HepG2 (cell line): ENCODE measurements around the gene YIPF3. TPM values are rescaled to one million over a fixed set of nuclear protein-coding genes. Genes with fewer than 3 reads are reported as not detected.

ENCODE experiments used
- AHR ChIP-seq: IDR thresholded peaks from 2 replicates; pipeline ENCODE4 v1.6.1; 2018; ENCODE audit warnings: missing genetic modification reagents, missing compliant biosample characterization
- ATF7-NPFF ChIP-seq: sonication (generic); formaldehyde crosslinking; IDR thresholded peaks from 2 replicates; pipeline ENCODE4 v1.8.1; 2023; ENCODE audit warnings: mild to moderate bottlenecking, low read depth, missing genetic modification reagents, moderate library complexity
- HNF4G ChIP-seq, 2 experiments: sonication (generic) in 1 of 2; formaldehyde crosslinking in 1 of 2; IDR thresholded peaks; 2 replicates each; pipeline versions ENCODE4 v1.4.0 to v1.6.1; 2011 to 2020; ENCODE audit warnings: borderline replicate concordance in 2 of 2, low read depth in 2 of 2, mild to moderate bottlenecking in 2 of 2, low read length in 1 of 2, missing genetic modification reagents in 1 of 2, moderate library complexity in 1 of 2
- HOXD1 ChIP-seq: sonication (generic); formaldehyde crosslinking; IDR thresholded peaks from 2 replicates; pipeline ENCODE4 v1.5.0; 2020; ENCODE audit warnings: missing genetic modification reagents
- KDM5A ChIP-seq: fragments of 200-600 bp; sonication (generic); IDR thresholded peaks from 2 replicates; pipeline ENCODE4 v1.7.0; 2018; ENCODE audit warnings: antibody characterized with exemption, mild to moderate bottlenecking, low read length, borderline replicate concordance
- MAFK ChIP-seq, 2 experiments: IDR thresholded peaks in 1 of 2; conservative IDR thresholded peaks in 1 of 2; 2 replicates each; pipeline ENCODE4 v1.6.1; 2011; ENCODE audit warnings: improper control_type of control experiment in 2 of 2, low read length in 2 of 2
- MIER2 ChIP-seq: IDR thresholded peaks from 2 replicates; pipeline ENCODE4 v1.6.1; 2016; ENCODE audit warnings: missing biosample characterization, missing genetic modification reagents
- MTF1 ChIP-seq: sonication (generic); formaldehyde crosslinking; IDR thresholded peaks from 2 replicates; pipeline ENCODE4 v1.5.0; 2020; ENCODE audit warnings: missing genetic modification reagents
- NFE2L1 ChIP-seq: sonication (generic); formaldehyde crosslinking; IDR thresholded peaks from 2 replicates; pipeline ENCODE4 v1.4.0; 2020; ENCODE audit warnings: missing genetic modification reagents, mild to moderate bottlenecking, borderline replicate concordance
- NFIB ChIP-seq: sonication (generic); formaldehyde crosslinking; IDR thresholded peaks from 2 replicates; pipeline ENCODE4 v1.9.0; 2021; ENCODE audit warnings: missing genetic modification reagents, mild to moderate bottlenecking, borderline replicate concordance
- PREB ChIP-seq: sonication (generic); formaldehyde crosslinking; IDR thresholded peaks from 2 replicates; pipeline ENCODE4 v1.4.0; 2020; ENCODE audit warnings: missing genetic modification reagents
- RBM22 ChIP-seq: fragments of 200-400 bp; formaldehyde crosslinking; optimal IDR thresholded peaks from 2 replicates; pipeline ENCODE3; 2017; ENCODE audit warnings: mild to moderate bottlenecking, low read length, moderate library complexity
- SKIL ChIP-seq: sonication (generic); formaldehyde crosslinking; IDR thresholded peaks from 2 replicates; pipeline ENCODE4 v1.8.0; 2022; ENCODE audit warnings: missing genetic modification reagents, mild to moderate bottlenecking, moderate library complexity, borderline replicate concordance
- SOX13 ChIP-seq, 3 experiments: fragments of 450-650 bp in 1 of 3; sonication (generic) in 1 of 3; formaldehyde crosslinking in 1 of 3; IDR thresholded peaks in 2 of 3; conservative IDR thresholded peaks in 1 of 3; 2 replicates each; pipeline versions ENCODE4 v1.5.0 to v1.6.1; 2016 to 2020; ENCODE audit warnings: antibody characterized with exemption in 1 of 3, mild to moderate bottlenecking in 1 of 3, missing compliant biosample characterization in 1 of 3, missing genetic modification reagents in 1 of 3, moderate library complexity in 1 of 3
- TAF15 ChIP-seq: fragments of 200-400 bp; formaldehyde crosslinking; IDR thresholded peaks from one replicate; pipeline ENCODE4 v1.6.1; 2018; ENCODE audit warnings: mild to moderate bottlenecking, low read depth, low read length; ENCODE audit not compliant: poor library complexity, severe bottlenecking
- TEAD2 ChIP-seq: sonication (generic); formaldehyde crosslinking; IDR thresholded peaks from 2 replicates; pipeline ENCODE4 v1.9.0; 2021; ENCODE audit warnings: missing genetic modification reagents
- TFAP4 ChIP-seq: sonication (generic); IDR thresholded peaks from 2 replicates; pipeline ENCODE4 v1.6.1; 2016; ENCODE audit warnings: low read depth, borderline replicate concordance
- THAP11 ChIP-seq: IDR thresholded peaks from 2 replicates; pipeline ENCODE4 v1.6.1; 2016; ENCODE audit warnings: missing biosample characterization, missing genetic modification reagents
- ZNF180 ChIP-seq: sonication (generic); formaldehyde crosslinking; IDR thresholded peaks from 2 replicates; pipeline ENCODE4 v1.4.0; 2020; ENCODE audit warnings: low read depth, missing genetic modification reagents, borderline replicate concordance
- ZNF274 ChIP-seq: sonication (generic); formaldehyde crosslinking; IDR thresholded peaks from 2 replicates; pipeline ENCODE4 v1.5.1; 2020; ENCODE audit warnings: mild to moderate bottlenecking, missing genetic modification reagents
- ZNF282 ChIP-seq: fragments of 450-650 bp; IDR thresholded peaks from 2 replicates; pipeline ENCODE4 v1.6.1; 2018; ENCODE audit not compliant: partially characterized antibody
- ZNF343 ChIP-seq: sonication (generic); formaldehyde crosslinking; IDR thresholded peaks from 2 replicates; pipeline ENCODE4 v1.4.0; 2020; ENCODE audit warnings: mild to moderate bottlenecking, missing genetic modification reagents
- ZNF354B ChIP-seq: sonication (generic); formaldehyde crosslinking; IDR thresholded peaks from 2 replicates; pipeline ENCODE4 v1.8.0; 2022; ENCODE audit warnings: mild to moderate bottlenecking, missing genetic modification reagents
- ZNF430 ChIP-seq: sonication (generic); formaldehyde crosslinking; IDR thresholded peaks from 2 replicates; pipeline ENCODE4 v1.9.0; 2021; ENCODE audit warnings: mild to moderate bottlenecking, missing genetic modification reagents
- ZNF572 ChIP-seq: sonication (generic); formaldehyde crosslinking; IDR thresholded peaks from 2 replicates; pipeline ENCODE4 v1.5.1; 2020; ENCODE audit warnings: mild to moderate bottlenecking, missing genetic modification reagents
- ZSCAN30 ChIP-seq: sonication (generic); formaldehyde crosslinking; IDR thresholded peaks from 2 replicates; pipeline ENCODE4 v1.5.0; 2020; ENCODE audit warnings: mild to moderate bottlenecking, missing genetic modification reagents
- polyA plus RNA-seq, 8 experiments: library from polyadenylated mRNA; depleted of rRNA in 3 of 8; stranded (reverse) in 7 of 8; unstranded in 1 of 8; fragments of >200 nt; fragmentation: Illumina TruSeq in 4 of 8; extraction: Trizol in 4 of 8; gene quantifications; 2 replicates each; pipeline versions ENCODE4 v1.2.1 to v1.2.3, GENCODE V29; 2011 to 2016; ENCODE audit warnings: low read depth in 4 of 8, missing spikeins in 1 of 8, mixed read lengths in 1 of 8; ENCODE audit not compliant: insufficient read depth in 1 of 8
- total RNA-seq, 5 experiments: library from RNA; depleted of rRNA; stranded (reverse); fragments of >200 nt; fragmentation: Illumina TruSeq; extraction: Trizol; gene quantifications; 2 replicates each; pipeline ENCODE4 v1.2.3, GENCODE V29; 2016; ENCODE audit warnings: low read depth in 1 of 5

YIPF3 gene
- total and polyA plus RNA-seq, 2 of the 13 experiments (the other 11 are each of a cell fraction or from before 2014, with no cell fraction given), result 107 to 206 TPM

- TF ChIP-seq ZNF343 (CRISPR knock-in tag), result 0 out of 2 replicates have a peak, but pooled peaks have one; percentile 75
- TF ChIP-seq RBM22, result no peak
- TF ChIP-seq NFIB (CRISPR knock-in tag), result no peak
- TF ChIP-seq TEAD2 (CRISPR knock-in tag), result no peak
- TF ChIP-seq PREB, result no peak
- TF ChIP-seq SKIL (CRISPR knock-in tag), result peak; percentile 25; the same call in 1 of the 2 replicates
- no peak for TF ChIP-seq ZSCAN30 (CRISPR knock-in tag)
- no peak for TF ChIP-seq ZNF282
- no peak for TF ChIP-seq HOXD1
- peak; percentile 92 for TF ChIP-seq KDM5A
- no peak for TF ChIP-seq NFE2L1
- TF ChIP-seq MAFK (conservative IDR thresholded peaks at IDR 0.05 in 1 of 2, IDR thresholded peaks at IDR 0.05 in 1 of 2; ENCODE audit: low read length in 2 of 2), result no peak
- TF ChIP-seq AHR (CRISPR knock-in tag), result no peak; the same call in 1 of the 2 replicates
- peak; percentile 74; the same call in 1 of the 2 replicates for TF ChIP-seq TFAP4
- peak; percentile 77; the same call in 1 of the 2 replicates for TF ChIP-seq ATF7-NPFF (CRISPR knock-in tag)
- TF ChIP-seq ZNF180 (CRISPR knock-in tag), result no peak
- no peak; the same call in 1 of the 2 replicates for TF ChIP-seq ZNF274 (CRISPR knock-in tag)
- TF ChIP-seq MIER2, result no peak
- peak; percentile 88 for TF ChIP-seq TAF15
- peak; percentile 83 for TF ChIP-seq THAP11
- TF ChIP-seq MTF1, result no peak
- TF ChIP-seq HNF4G (IDR thresholded peaks at IDR 0.05; ENCODE audit: borderline replicate concordance, low read depth, low read length), result no peak
- TF ChIP-seq HNF4G (CRISPR knock-in tag; IDR thresholded peaks at IDR 0.05; ENCODE audit: borderline replicate concordance, low read depth), result 0 out of 2 replicates have a peak, but pooled peaks have one; percentile 13
- TF ChIP-seq ZNF430 (CRISPR knock-in tag), result peak; percentile 86
- TF ChIP-seq SOX13 (IDR thresholded peaks at IDR 0.05), result peak; percentile 33; the same call in 1 of the 2 replicates
- peak in 1 of 2 experiments; percentile 52; a peak in 2 of 4 replicates for TF ChIP-seq SOX13 (CRISPR knock-in tag; conservative IDR thresholded peaks at IDR 0.05 in 1 of 2, IDR thresholded peaks at IDR 0.05 in 1 of 2)
- no peak for TF ChIP-seq ZNF354B (CRISPR knock-in tag)
- TF ChIP-seq ZNF572 (CRISPR knock-in tag), result 0 out of 2 replicates have a peak, but pooled peaks have one; percentile 30
These were observed 39.3 kb downstream of the YIPF3 start, which contains the start of gene TJAP1 (continued) for GRCh38 chr6:43477235-43478007.
